ENCODE results near the gene FBXL4. TPM values are rescaled to one million over a fixed set of nuclear protein-coding genes. Genes with fewer than 3 reads are reported as not detected.

FBXL4 gene
- polyA plus RNA-seq, 1 of the 3 experiments (the other 2 are of a cell fraction), result 8.1 TPM

DNA sequence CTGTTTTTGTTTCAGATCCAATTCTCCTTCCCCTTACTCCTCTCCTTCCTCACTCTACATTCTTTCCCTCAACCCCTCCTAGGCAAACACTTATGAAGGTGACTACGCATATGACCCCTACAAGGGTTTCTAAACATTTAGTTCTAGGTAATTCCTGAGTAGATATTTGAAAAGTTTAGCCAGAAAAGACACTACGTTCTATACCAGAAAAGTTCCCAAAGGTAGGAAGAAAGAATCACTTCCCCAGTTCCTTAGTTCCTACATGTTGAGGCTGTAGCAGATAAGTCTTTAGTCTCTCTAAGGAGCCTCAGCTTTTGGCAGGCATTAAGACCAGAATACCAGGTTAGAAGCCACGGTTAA, 101.7 kb downstream of the FBXL4 start (continued):
- TF ChIP-seq FOXM1 (IDR thresholded peaks at IDR 0.05; ENCODE audit: low read depth), result no peak
- no peak for TF ChIP-seq FOXJ3 (CRISPR knock-in tag; IDR thresholded peaks at IDR 0.05)
- TF ChIP-seq, protein P1, sequence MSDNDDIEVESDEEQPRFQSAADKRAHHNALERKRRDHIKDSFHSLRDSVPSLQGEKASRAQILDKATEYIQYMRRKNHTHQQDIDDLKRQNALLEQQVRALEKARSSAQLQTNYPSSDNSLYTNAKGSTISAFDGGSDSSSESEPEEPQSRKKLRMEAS (IDR thresholded peaks at IDR 0.05; ENCODE audit: low read depth), result no peak
- TF ChIP-seq CHD2 (IDR thresholded peaks at IDR 0.05; ENCODE audit: low read length, partially characterized antibody), result no peak

DNA sequence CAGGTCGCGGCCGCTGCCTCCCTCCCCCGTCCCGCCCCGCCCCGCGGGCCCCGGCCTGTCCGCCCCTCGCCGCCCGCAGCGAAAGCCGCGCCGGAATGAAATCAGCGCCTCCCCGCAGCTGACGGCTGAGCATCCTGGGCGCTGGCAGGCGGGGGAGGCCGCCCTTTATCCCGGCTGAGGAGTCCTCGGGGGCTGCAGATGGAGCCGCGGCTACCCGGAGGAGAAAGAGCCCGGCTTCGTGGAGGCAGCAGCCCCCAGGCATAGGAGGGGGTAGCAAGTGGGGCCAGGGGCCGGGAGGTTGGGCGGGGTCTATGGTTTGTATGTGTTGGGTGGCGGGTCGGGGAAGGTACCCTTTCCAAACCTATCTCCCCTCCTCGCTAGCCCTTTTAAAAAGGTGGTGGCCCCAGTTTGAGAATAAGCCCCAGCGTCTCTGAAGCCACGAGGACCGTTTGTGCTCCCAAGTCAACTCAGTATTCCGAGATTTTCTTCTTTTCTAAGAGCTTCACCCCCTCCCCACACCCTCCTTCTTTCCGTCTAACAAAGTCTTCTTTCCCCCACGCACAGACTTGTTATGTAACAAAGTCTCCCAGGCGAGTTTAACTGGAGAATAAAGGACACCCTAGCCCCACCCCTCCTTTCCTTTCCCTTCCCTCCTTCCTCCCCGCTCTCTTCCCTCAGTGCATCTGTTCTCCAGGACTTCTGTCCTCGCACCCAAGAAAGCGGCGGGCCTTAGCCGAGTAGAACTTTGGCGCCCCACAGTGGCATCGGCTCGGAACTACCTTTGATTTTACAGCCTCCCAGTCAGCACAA, 102.3 kb downstream of the FBXL4 start:
- H3F3A ChIP-seq (replicated peaks; ENCODE audit: insufficient read depth), result no peaks in the 10 kb centered on the region
- no peaks in the 10 kb centered on the region for H3K79me2 ChIP-seq (ENCODE audit: insufficient read depth)
- peak; percentile 89 for DNase-seq
- H2AFZ ChIP-seq (ENCODE audit: low read depth), result peak overlapping the region; percentile 96
- no peaks in the 10 kb centered on the region for H3K27me3 ChIP-seq (ENCODE audit: insufficient read depth)
- H3K4me1 ChIP-seq (ENCODE audit: control insufficient read depth in 1 of 2, insufficient read depth in 2 of 2, low read depth in 1 of 2, low read length in 1 of 2), result peaks cover 0 to 5% of the 10 kb centered on the region in 2 experiments; a peak in 1 of 4 replicates
- H3K36me3 ChIP-seq (replicated peaks in 1 of 2; ENCODE audit: control insufficient read depth in 1 of 2, insufficient read depth in 2 of 2, low read length in 1 of 2), result no peaks in the 10 kb centered on the region
- H3K9me3 ChIP-seq, result no peaks in the 10 kb centered on the region
- POLR2A ChIA-PET, result no interaction called here
- TF ChIP-seq CHD2 (IDR thresholded peaks at IDR 0.05; ENCODE audit: low read length, partially characterized antibody) (peak; percentile 48), GATA2 (CRISPR knock-in tag; IDR thresholded peaks at IDR 0.05) (no peak), NRF1 (IDR thresholded peaks at IDR 0.05; ENCODE audit: low read depth, low read length) (no peak), FOXJ3 (CRISPR knock-in tag; IDR thresholded peaks at IDR 0.05) (no peak), RCOR1 (IDR thresholded peaks at IDR 0.05; ENCODE audit: low read length) (peak; percentile 37; the same call in 1 of the 2 replicates), MEF2A (IDR thresholded peaks at IDR 0.05; ENCODE audit: borderline replicate concordance, low read depth) (no peak), EZH2phosphoT487 (IDR thresholded peaks at IDR 0.05; ENCODE audit: borderline replicate concordance, low read depth) (no peak), YY1 (IDR thresholded peaks at IDR 0.05; ENCODE audit: low read depth) (no peak), JUND (IDR thresholded peaks at IDR 0.05) (no peak), TCF12 (IDR thresholded peaks at IDR 0.05) (peak; percentile 38; the same call in 1 of the 2 replicates), RFX5 (IDR thresholded peaks at IDR 0.05; ENCODE audit: low read length) (no peak), SMC3 (IDR thresholded peaks at IDR 0.05; ENCODE audit: low read depth, low read length) (peak; percentile 91), POLR2AphosphoS5 (IDR thresholded peaks at IDR 0.05; ENCODE audit: low read depth, low read length) (no peak; the same call in 1 of the 2 replicates), RAD21 (IDR thresholded peaks at IDR 0.05; ENCODE audit: low read length) (peak; percentile 97)
- TF ChIP-seq, protein P2, sequence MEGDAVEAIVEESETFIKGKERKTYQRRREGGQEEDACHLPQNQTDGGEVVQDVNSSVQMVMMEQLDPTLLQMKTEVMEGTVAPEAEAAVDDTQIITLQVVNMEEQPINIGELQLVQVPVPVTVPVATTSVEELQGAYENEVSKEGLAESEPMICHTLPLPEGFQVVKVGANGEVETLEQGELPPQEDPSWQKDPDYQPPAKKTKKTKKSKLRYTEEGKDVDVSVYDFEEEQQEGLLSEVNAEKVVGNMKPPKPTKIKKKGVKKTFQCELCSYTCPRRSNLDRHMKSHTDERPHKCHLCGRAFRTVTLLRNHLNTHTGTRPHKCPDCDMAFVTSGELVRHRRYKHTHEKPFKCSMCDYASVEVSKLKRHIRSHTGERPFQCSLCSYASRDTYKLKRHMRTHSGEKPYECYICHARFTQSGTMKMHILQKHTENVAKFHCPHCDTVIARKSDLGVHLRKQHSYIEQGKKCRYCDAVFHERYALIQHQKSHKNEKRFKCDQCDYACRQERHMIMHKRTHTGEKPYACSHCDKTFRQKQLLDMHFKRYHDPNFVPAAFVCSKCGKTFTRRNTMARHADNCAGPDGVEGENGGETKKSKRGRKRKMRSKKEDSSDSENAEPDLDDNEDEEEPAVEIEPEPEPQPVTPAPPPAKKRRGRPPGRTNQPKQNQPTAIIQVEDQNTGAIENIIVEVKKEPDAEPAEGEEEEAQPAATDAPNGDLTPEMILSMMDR (IDR thresholded peaks at IDR 0.05), result peak; percentile 94
- TF ChIP-seq, protein P3, sequence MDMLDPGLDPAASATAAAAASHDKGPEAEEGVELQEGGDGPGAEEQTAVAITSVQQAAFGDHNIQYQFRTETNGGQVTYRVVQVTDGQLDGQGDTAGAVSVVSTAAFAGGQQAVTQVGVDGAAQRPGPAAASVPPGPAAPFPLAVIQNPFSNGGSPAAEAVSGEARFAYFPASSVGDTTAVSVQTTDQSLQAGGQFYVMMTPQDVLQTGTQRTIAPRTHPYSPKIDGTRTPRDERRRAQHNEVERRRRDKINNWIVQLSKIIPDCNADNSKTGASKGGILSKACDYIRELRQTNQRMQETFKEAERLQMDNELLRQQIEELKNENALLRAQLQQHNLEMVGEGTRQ (IDR thresholded peaks at IDR 0.05; ENCODE audit: borderline replicate concordance, low read depth, low read length), result no peak
- TF ChIP-seq, protein P4, sequence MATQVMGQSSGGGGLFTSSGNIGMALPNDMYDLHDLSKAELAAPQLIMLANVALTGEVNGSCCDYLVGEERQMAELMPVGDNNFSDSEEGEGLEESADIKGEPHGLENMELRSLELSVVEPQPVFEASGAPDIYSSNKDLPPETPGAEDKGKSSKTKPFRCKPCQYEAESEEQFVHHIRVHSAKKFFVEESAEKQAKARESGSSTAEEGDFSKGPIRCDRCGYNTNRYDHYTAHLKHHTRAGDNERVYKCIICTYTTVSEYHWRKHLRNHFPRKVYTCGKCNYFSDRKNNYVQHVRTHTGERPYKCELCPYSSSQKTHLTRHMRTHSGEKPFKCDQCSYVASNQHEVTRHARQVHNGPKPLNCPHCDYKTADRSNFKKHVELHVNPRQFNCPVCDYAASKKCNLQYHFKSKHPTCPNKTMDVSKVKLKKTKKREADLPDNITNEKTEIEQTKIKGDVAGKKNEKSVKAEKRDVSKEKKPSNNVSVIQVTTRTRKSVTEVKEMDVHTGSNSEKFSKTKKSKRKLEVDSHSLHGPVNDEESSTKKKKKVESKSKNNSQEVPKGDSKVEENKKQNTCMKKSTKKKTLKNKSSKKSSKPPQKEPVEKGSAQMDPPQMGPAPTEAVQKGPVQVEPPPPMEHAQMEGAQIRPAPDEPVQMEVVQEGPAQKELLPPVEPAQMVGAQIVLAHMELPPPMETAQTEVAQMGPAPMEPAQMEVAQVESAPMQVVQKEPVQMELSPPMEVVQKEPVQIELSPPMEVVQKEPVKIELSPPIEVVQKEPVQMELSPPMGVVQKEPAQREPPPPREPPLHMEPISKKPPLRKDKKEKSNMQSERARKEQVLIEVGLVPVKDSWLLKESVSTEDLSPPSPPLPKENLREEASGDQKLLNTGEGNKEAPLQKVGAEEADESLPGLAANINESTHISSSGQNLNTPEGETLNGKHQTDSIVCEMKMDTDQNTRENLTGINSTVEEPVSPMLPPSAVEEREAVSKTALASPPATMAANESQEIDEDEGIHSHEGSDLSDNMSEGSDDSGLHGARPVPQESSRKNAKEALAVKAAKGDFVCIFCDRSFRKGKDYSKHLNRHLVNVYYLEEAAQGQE (IDR thresholded peaks at IDR 0.05; ENCODE audit: low read depth, low read length), result 0 out of 2 replicates have a peak, but pooled peaks have one; percentile 7
- TF ChIP-seq, protein P1 (IDR thresholded peaks at IDR 0.05; ENCODE audit: low read depth), result peak; percentile 72
- CTCF ChIA-PET, result interaction anchor here (0.6 to 2.2 kb wide), 30 partner anchors 8 to 1656 kb away, joined by 3 to 9 read pairs (median 4); partner anchors contain the start of genes FBXL4 and POU3F2
- peak overlapping the region; percentile 58; the same call in 1 of the 2 replicates for H3K9ac ChIP-seq
- H3K4me2 ChIP-seq, result peak overlapping the region; percentile 94
- H3K27ac ChIP-seq (ENCODE audit: low read depth in 2 of 2, low read length in 1 of 2), result peak overlapping the region; percentile 47 to 53; a peak in 2 of 4 replicates
- H3K9me2 ChIP-seq, result no peaks in the 10 kb centered on the region
- H4K20me1 ChIP-seq (ENCODE audit: insufficient read depth), result no peaks in the 10 kb centered on the region
- WGBS (ENCODE audit: low lambda C conversion rate), result under 1% methylated on average over 31 of the region's 50 CpGs
- peak overlapping the region; percentile 66 to 78 for H3K4me3 ChIP-seq (ENCODE audit: low read depth in 2 of 2, low read length in 1 of 2)
